HEK293 (cell line): ENCODE measurements around the gene KLHL22.

ENCODE experiments used
- CTCF ChIA-PET: fragments of 350-600 bp; formaldehyde crosslinking; extraction: SDS; loops from one replicate; lab custom pipeline; 2021; ENCODE audit warnings: antibody characterized with exemption; lab: Yijun Ruan, JAX
- POLR2A ChIA-PET: fragments of 300-600 bp; formaldehyde crosslinking; extraction: SDS; loops from one replicate; lab custom pipeline; 2020; ENCODE audit warnings: antibody characterized with exemption, inconsistent platforms; lab: Yijun Ruan, JAX
- H3K27ac ChIP-seq: fragments of 200-500 bp; sonication (Bioruptor generic); 2 replicates; pipeline ENCODE4 v1.5.1; 2014; ENCODE audit warnings: low read depth, low read length, control low read depth, inconsistent platforms; ENCODE audit errors: extremely low read depth
- H3K36me3 ChIP-seq, 2 experiments: fragments of 200-500 bp in 1 of 2; sonication (Bioruptor generic) in 1 of 2; 1 replicate in 1 of 2; 2 replicates in 1 of 2; pipeline ENCODE4 v1.5.1; 2014 to 2017; ENCODE audit warnings: inconsistent platforms in 2 of 2, low read length in 2 of 2; ENCODE audit not compliant: control insufficient read depth in 2 of 2, insufficient read depth in 1 of 2
- H3K4me1 ChIP-seq: fragments of 200-500 bp; sonication (Bioruptor generic); 2 replicates; pipeline ENCODE4 v1.5.1; 2014; ENCODE audit warnings: mild to moderate bottlenecking, low read length, inconsistent platforms; ENCODE audit not compliant: control insufficient read depth, insufficient read depth
- H3K4me3 ChIP-seq: 2 replicates; pipeline ENCODE4 v1.5.1; 2011; ENCODE audit warnings: low read depth, mild to moderate bottlenecking, control low read depth, low read length, moderate library complexity
- H3K9me3 ChIP-seq: fragments of 200-500 bp; sonication (Bioruptor generic); 2 replicates; pipeline ENCODE4 v1.5.1; 2014; ENCODE audit warnings: low read depth, low read length, inconsistent platforms; ENCODE audit not compliant: control insufficient read depth, insufficient read depth
- KLF1 ChIP-seq: fragments of 450-650 bp; formaldehyde crosslinking; IDR thresholded peaks from 2 replicates; pipeline ENCODE4 v1.5.1; 2016; ENCODE audit warnings: missing biosample characterization, missing genetic modification characterization
- KLF9 ChIP-seq: fragments of 450-650 bp; formaldehyde crosslinking; IDR thresholded peaks from 2 replicates; pipeline ENCODE4 v1.5.1; 2016; ENCODE audit warnings: missing biosample characterization, missing genetic modification characterization, low read depth
- OVOL3 ChIP-seq: fragments of 450-650 bp; formaldehyde crosslinking; IDR thresholded peaks from 2 replicates; pipeline ENCODE4 v1.5.1; 2016; ENCODE audit warnings: missing biosample characterization, missing genetic modification characterization
- SCRT2 ChIP-seq: fragments of 450-650 bp; formaldehyde crosslinking; IDR thresholded peaks from 2 replicates; pipeline ENCODE4 v1.5.1; 2016; ENCODE audit warnings: missing biosample characterization, missing genetic modification characterization
- YY2 ChIP-seq: fragments of 450-650 bp; formaldehyde crosslinking; IDR thresholded peaks from 2 replicates; pipeline ENCODE4 v1.5.1; 2016; ENCODE audit warnings: missing biosample characterization, missing genetic modification characterization
- ZFHX2 ChIP-seq: fragments of 450-650 bp; formaldehyde crosslinking; conservative IDR thresholded peaks from 2 replicates; pipeline ENCODE4 v1.5.1; 2016; ENCODE audit warnings: missing biosample characterization, missing genetic modification characterization
- ZNF2 ChIP-seq: fragments of 450-650 bp; formaldehyde crosslinking; IDR thresholded peaks from 2 replicates; pipeline ENCODE4 v1.5.1; 2016; ENCODE audit warnings: missing biosample characterization, missing genetic modification characterization
- ZNF341 ChIP-seq: fragments of 450-650 bp; formaldehyde crosslinking; IDR thresholded peaks from 2 replicates; pipeline ENCODE4; 2016; ENCODE audit warnings: low read depth, missing biosample characterization, missing genetic modification characterization
- ZNF362 ChIP-seq: fragments of 450-650 bp; formaldehyde crosslinking; IDR thresholded peaks from 2 replicates; pipeline ENCODE4 v1.5.1; 2016; ENCODE audit warnings: missing biosample characterization, missing genetic modification characterization
- ZNF391 ChIP-seq: fragments of 450-650 bp; formaldehyde crosslinking; IDR thresholded peaks from 2 replicates; pipeline ENCODE4 v1.5.1; 2016; ENCODE audit warnings: low read depth, missing biosample characterization, missing genetic modification characterization, borderline replicate concordance
- ZNF449 ChIP-seq: fragments of 450-650 bp; formaldehyde crosslinking; IDR thresholded peaks from 2 replicates; pipeline ENCODE4 v1.5.1; 2017; ENCODE audit warnings: missing biosample characterization, mild to moderate bottlenecking, missing genetic modification characterization, moderate library complexity
- ZNF48 ChIP-seq: fragments of 450-650 bp; formaldehyde crosslinking; IDR thresholded peaks from 2 replicates; pipeline ENCODE4 v1.5.1; 2016; ENCODE audit warnings: missing biosample characterization, missing genetic modification characterization
- ZNF514 ChIP-seq: fragments of 450-650 bp; formaldehyde crosslinking; IDR thresholded peaks from 2 replicates; pipeline ENCODE4 v1.5.1; 2016; ENCODE audit warnings: missing biosample characterization, missing genetic modification characterization
- ZNF521 ChIP-seq: fragments of 450-650 bp; formaldehyde crosslinking; IDR thresholded peaks from 2 replicates; pipeline ENCODE4 v1.5.1; 2017; ENCODE audit warnings: missing biosample characterization, mild to moderate bottlenecking, missing genetic modification characterization
- ZNF600 ChIP-seq: fragments of 450-650 bp; formaldehyde crosslinking; IDR thresholded peaks from 2 replicates; pipeline ENCODE4 v1.5.1; 2016; ENCODE audit warnings: missing biosample characterization, missing genetic modification characterization
- ZNF610 ChIP-seq: fragments of 450-650 bp; formaldehyde crosslinking; IDR thresholded peaks from 2 replicates; pipeline ENCODE4 v1.5.1; 2016; ENCODE audit warnings: missing biosample characterization, missing genetic modification characterization, borderline replicate concordance
- ZNF629 ChIP-seq: fragments of 450-650 bp; formaldehyde crosslinking; IDR thresholded peaks from 2 replicates; pipeline ENCODE4 v1.5.1; 2017; ENCODE audit warnings: missing biosample characterization, missing genetic modification characterization
- ZNF658 ChIP-seq: fragments of 450-650 bp; formaldehyde crosslinking; IDR thresholded peaks from 2 replicates; pipeline ENCODE4; 2016; ENCODE audit warnings: missing biosample characterization, missing genetic modification characterization
- ZNF660 ChIP-seq: fragments of 450-650 bp; IDR thresholded peaks from 2 replicates; pipeline ENCODE4 v1.5.1; 2018; ENCODE audit warnings: missing biosample characterization, mild to moderate bottlenecking, missing genetic modification characterization
- ZNF777 ChIP-seq: fragments of 450-650 bp; formaldehyde crosslinking; IDR thresholded peaks from 2 replicates; pipeline ENCODE4 v1.5.1; 2017; ENCODE audit warnings: missing biosample characterization, missing genetic modification characterization, borderline replicate concordance
- ZNF830 ChIP-seq: fragments of 450-650 bp; IDR thresholded peaks from 2 replicates; pipeline ENCODE4 v1.5.0; 2018; ENCODE audit warnings: missing biosample characterization, missing genetic modification characterization, low read depth, mild to moderate bottlenecking, moderate library complexity
- ZNF837 ChIP-seq: fragments of 450-650 bp; formaldehyde crosslinking; IDR thresholded peaks from 2 replicates; pipeline ENCODE4 v1.5.1; 2016; ENCODE audit warnings: missing biosample characterization, missing genetic modification characterization

Gene KLHL22

GRCh38 chr22:20490941-20491307 is 4.7 kb downstream of the KLHL22 start:
- Histone ChIP-seq H3K4me3 (no peak overlapping the region), H3K36me3 (peaks cover 0 to 50% of the 10 kb centered on the region in 2 experiments; a peak in 1 of 3 replicates), H3K9me3 (no peaks in the 10 kb centered on the region), H3K4me1 (no peaks in the 10 kb centered on the region), H3K27ac (no peak overlapping the region)
- TF ChIP-seq ZNF600 (tag by site-specific recombination) (no peak), ZFHX2 (no peak), ZNF449 (tag by site-specific recombination) (no peak), ZNF658 (tag by site-specific recombination) (no peak), ZNF391 (no peak), ZNF610 (tag by site-specific recombination) (no peak), ZNF837 (tag by site-specific recombination) (no peak), ZNF362 (tag by site-specific recombination) (no peak), ZNF521 (tag by site-specific recombination) (no peak), KLF9 (tag by site-specific recombination) (no peak), KLF1 (no peak), ZNF629 (tag by site-specific recombination) (no peak), ZNF341 (tag by site-specific recombination) (no peak), ZNF48 (tag by site-specific recombination) (no peak), ZNF830 (tag by site-specific recombination) (no peak), YY2 (tag by site-specific recombination) (no peak), ZNF660 (tag by site-specific recombination) (no peak), ZNF2 (tag by site-specific recombination) (no peak), ZNF514 (tag by site-specific recombination) (no peak)
- ChIA-PET CTCF (interaction anchor here (0.7 to 1.2 kb wide), 2 partner anchors 37 to 74 kb away, joined by 3 to 7 read pairs; no protein-coding TSS in a partner anchor), POLR2A (no interaction called here)

- Histone ChIP-seq H3K36me3 (peaks cover 0 to 51% of the 10 kb centered on the region in 2 experiments; a peak in 1 of 3 replicates), H3K27ac (no peak overlapping the region), H3K4me1 (no peaks in the 10 kb centered on the region)
- ChIA-PET POLR2A (no interaction called here), CTCF (interaction anchor here (0.7 to 1.2 kb wide), 3 partner anchors 36 to 74 kb away, joined by 3 to 7 read pairs (median 4); no protein-coding TSS in a partner anchor)
- no peak for TF ChIP-seq ZNF777 (tag by site-specific recombination)
- TF ChIP-seq, all 188 proteins: peak for 0
- no peak overlapping the region for H3K4me3 ChIP-seq
- H3K9me3 ChIP-seq, result no peaks in the 10 kb centered on the region
These were observed 5.2 kb downstream of the KLHL22 start for GRCh38 chr22:20490183-20490940.

- TF ChIP-seq SCRT2 (tag by site-specific recombination) (0 out of 2 replicates have a peak, but pooled peaks have one; percentile 2), OVOL3 (tag by site-specific recombination) (no peak)
- H3K4me3 ChIP-seq, result no peak overlapping the region
- POLR2A ChIA-PET, result no interaction called here
- no peak overlapping the region for H3K27ac ChIP-seq
- no peaks in the 10 kb centered on the region for H3K9me3 ChIP-seq
- H3K36me3 ChIP-seq, result peaks cover 6 to 62% of the 10 kb centered on the region in 2 experiments; a peak in 2 of 3 replicates
- H3K4me1 ChIP-seq, result no peaks in the 10 kb centered on the region
- CTCF ChIA-PET, result interaction anchor here (0.7 to 1.2 kb wide), 2 partner anchors 75 to 80 kb away, joined by 4 to 5 read pairs; no protein-coding TSS in a partner anchor
These were observed 6.6 kb downstream of the KLHL22 start for GRCh38 chr22:20488946-20489345.
